GM18502 (cell line): ENCODE measurements around the gene CHP2.

Experiments used
- ATAC-seq: cut with Tn5 transposase; IDR thresholded peaks from one replicate; pipeline ENCODE4 v1.9.1; 2021; ENCODE audit warnings: mild to moderate bottlenecking; ENCODE audit not compliant: unreplicated experiment, poor library complexity

CHP2 gene

DNA sequence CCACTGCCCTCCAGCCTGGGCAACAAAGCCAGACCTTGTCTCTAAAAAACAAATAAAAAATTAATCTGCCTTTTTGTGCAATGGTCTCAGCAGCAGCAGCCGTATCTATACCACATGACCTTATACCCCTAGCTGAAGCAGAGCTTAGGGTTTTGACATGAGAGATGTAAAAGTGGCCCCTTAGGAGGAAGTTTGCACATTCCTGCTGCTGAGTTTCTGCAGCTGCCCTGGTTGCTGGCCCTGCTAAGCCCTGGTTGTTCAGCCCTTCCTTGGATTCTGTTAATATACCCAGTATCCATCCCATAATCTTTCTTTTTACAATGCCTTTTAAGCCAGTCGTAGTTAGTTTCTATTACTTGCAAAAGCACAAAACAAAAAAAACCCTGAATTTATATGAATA lies 48.0 kb downstream of the CHP2 start:
- ATAC-seq, result no peak

DNA sequence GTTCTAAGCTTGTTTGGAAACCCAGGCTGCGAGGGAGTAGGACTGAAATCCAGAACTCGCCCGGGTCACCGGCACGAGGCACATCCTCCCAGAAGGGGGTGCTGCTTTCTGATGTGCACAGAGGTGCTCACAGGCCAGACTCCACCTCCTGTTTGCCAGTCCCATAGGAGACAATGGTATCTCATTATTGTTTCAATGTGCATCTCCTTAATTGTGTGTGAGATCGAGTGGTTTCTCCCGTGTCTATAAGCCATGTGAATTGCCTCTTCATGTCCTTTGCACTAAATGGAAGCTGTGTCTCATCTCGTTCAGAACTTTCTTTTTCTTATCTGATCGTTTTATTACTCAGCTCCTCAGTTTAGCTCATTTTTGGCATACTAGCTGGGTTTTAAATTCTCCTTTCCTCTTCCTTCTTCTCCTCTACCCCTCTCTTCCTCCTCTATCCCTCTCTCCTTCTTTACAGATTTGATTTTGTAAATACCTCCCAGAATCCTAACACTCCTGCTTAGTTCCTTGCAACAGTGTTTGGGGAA lies 48.8 kb downstream of the CHP2 start:
- peak; percentile 61 for ATAC-seq

GRCh38 chr16:23807028-23807427 lies 52.2 kb downstream of the CHP2 start:
- no peak for ATAC-seq
